ENCODE measurements around the gene ATP1A3.
"Not testable (repeated sequence)": the region's sequence is repeated elsewhere in the genome, so short reads cannot be mapped to it uniquely, and the experiment has no call there.

- not testable (repeated sequence) for TF ChIP-seq CTCF, POLR2A (IDR thresholded peaks at IDR 0.05)
Measured at GRCh38 chr19:41939209-41939608, 54.8 kb downstream of the ATP1A3 start.

All from thyroid gland (tissue), 4 donors.